AG10803 (cell line): ENCODE data around the gene MRPS12.
"Not testable (repeated sequence)": the region's sequence is repeated elsewhere in the genome, so short reads cannot be mapped to it uniquely, and the experiment has no call there.

ENCODE experiments used
- DNase-seq: peaks from one replicate; pipeline ENCODE4 v3.0.0; 2010; ENCODE audit warnings: low read depth
- H3K4me3 ChIP-seq: 2 replicates; pipeline ENCODE4 v1.5.1; 2011; ENCODE audit warnings: mild to moderate bottlenecking, low read length, control low read depth
- CTCF ChIP-seq: conservative IDR thresholded peaks from 2 replicates; pipeline ENCODE4 v1.5.1; 2011; ENCODE audit warnings: mild to moderate bottlenecking, low read length, control low read depth, inconsistent platforms

The MRPS12 gene

GRCh38 chr19:38951187-38951586, 20.4 kb downstream of the MRPS12 start:
- TF ChIP-seq CTCF = no peak
- H3K4me3 ChIP-seq = no peak overlapping the region
- no peak for DNase-seq

GRCh38 chr19:38952395-38953165, 21.8 kb downstream of the MRPS12 start:
- TF ChIP-seq CTCF = no peak
- H3K4me3 ChIP-seq = no peak overlapping the region
- DNase-seq = no peak

GRCh38 chr19:38953677-38954076, 22.9 kb downstream of the MRPS12 start:
- no peak for TF ChIP-seq CTCF
- no peak overlapping the region for H3K4me3 ChIP-seq
- no peak for DNase-seq

- DNase-seq = no peak
- H3K4me3 ChIP-seq = no peak overlapping the region
- TF ChIP-seq CTCF = no peak
Observed at GRCh38 chr19:38956264-38956663, 25.5 kb downstream of the MRPS12 start.

GRCh38 chr19:38958301-38958700, 27.6 kb downstream of the MRPS12 start:
- DNase-seq = no peak
- no peak for TF ChIP-seq CTCF
- H3K4me3 ChIP-seq = no peak overlapping the region

GRCh38 chr19:38959618-38960017, 28.9 kb downstream of the MRPS12 start:
- no peak overlapping the region for H3K4me3 ChIP-seq
- no peak for DNase-seq
- no peak for TF ChIP-seq CTCF

- DNase-seq = no peak
- H3K4me3 ChIP-seq = no peak overlapping the region
- no peak for TF ChIP-seq CTCF
Observed at GRCh38 chr19:38964738-38965137, 34.0 kb downstream of the MRPS12 start.

- not testable (repeated sequence) for DNase-seq, H3K4me3 ChIP-seq
Observed at GRCh38 chr19:38966149-38966548, 35.4 kb downstream of the MRPS12 start.
